22Rv1 (cell line): Measurements from ENCODE around the gene SEMA3E.

Source experiments
- CTCF ChIP-seq: fragments of 450-650 bp; IDR thresholded peaks from 2 replicates; pipeline ENCODE4 v1.5.1; 2017; ENCODE audit warnings: mild to moderate bottlenecking
- ZFX ChIP-seq: fragments of 450-650 bp; IDR thresholded peaks from 2 replicates; pipeline ENCODE4 v1.6.1; 2017; ENCODE audit warnings: antibody characterized with exemption, borderline replicate concordance

GRCh38 chr7:83648464-83649241 lies at the start of gene SEMA3E:
- TF ChIP-seq CTCF = peak; percentile 54
- no peak for TF ChIP-seq ZFX
